ENCODE measurements around the gene PRELID1.

- TF ChIP-seq, protein P1, sequence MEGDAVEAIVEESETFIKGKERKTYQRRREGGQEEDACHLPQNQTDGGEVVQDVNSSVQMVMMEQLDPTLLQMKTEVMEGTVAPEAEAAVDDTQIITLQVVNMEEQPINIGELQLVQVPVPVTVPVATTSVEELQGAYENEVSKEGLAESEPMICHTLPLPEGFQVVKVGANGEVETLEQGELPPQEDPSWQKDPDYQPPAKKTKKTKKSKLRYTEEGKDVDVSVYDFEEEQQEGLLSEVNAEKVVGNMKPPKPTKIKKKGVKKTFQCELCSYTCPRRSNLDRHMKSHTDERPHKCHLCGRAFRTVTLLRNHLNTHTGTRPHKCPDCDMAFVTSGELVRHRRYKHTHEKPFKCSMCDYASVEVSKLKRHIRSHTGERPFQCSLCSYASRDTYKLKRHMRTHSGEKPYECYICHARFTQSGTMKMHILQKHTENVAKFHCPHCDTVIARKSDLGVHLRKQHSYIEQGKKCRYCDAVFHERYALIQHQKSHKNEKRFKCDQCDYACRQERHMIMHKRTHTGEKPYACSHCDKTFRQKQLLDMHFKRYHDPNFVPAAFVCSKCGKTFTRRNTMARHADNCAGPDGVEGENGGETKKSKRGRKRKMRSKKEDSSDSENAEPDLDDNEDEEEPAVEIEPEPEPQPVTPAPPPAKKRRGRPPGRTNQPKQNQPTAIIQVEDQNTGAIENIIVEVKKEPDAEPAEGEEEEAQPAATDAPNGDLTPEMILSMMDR (conservative IDR thresholded peaks at IDR 0.05; ENCODE audit: low read depth, low read length) = no peak
- no peak for TF ChIP-seq EZH2 (IDR thresholded peaks at IDR 0.05; ENCODE audit: borderline replicate concordance, low read depth, low read length, poor library complexity, severe bottlenecking)
Measured at GRCh38 chr5:177325868-177326381, 22.3 kb downstream of the PRELID1 start.
